Measurements from ENCODE around the gene ZNF506. TPM values are rescaled to one million over a fixed set of nuclear protein-coding genes. Genes with fewer than 3 reads are reported as not detected.

The ZNF506 gene
- total and polyA plus RNA-seq, 2 donors (not counting 3 experiments of a cell fraction or from before 2014, with no cell fraction given) = 6.4 to 10.7 TPM

- dilution Hi-C loops (cut with MboI; ENCODE audit: extremely low pct_ligation_motif_present, low sequenced_read_pairs) = no loop called here
- no peak for DNase-seq (ENCODE audit: low read depth, low spot score)
- Histone ChIP-seq H3K79me2 (ENCODE audit: control insufficient read depth, insufficient read depth, low read length) (no peaks in the 10 kb centered on the region), H3K36me3 (ENCODE audit: control insufficient read depth in 2 of 2, extremely low read depth in 1 of 2, insufficient read depth in 2 of 2, low read length in 2 of 2) (no peaks in the 10 kb centered on the region), H3K4me1 (ENCODE audit: control insufficient read depth, extremely low read depth, insufficient read depth, low read length) (no peaks in the 10 kb centered on the region), H3K27ac (ENCODE audit: insufficient read depth, low read depth, low read length) (no peak overlapping the region), H2AFZ (ENCODE audit: low read depth, low read length) (no peak overlapping the region), H3K9ac (replicated peaks; ENCODE audit: extremely low read depth, insufficient read depth, low read length) (no peak overlapping the region), H3K9me3 (replicated peaks; ENCODE audit: control insufficient read depth, insufficient read depth, low read length) (no peaks in the 10 kb centered on the region), H3K27me3 (ENCODE audit: control insufficient read depth in 2 of 2, insufficient read depth in 2 of 2, low read length in 2 of 2) (no peaks in the 10 kb centered on the region), H3K4me2 (ENCODE audit: insufficient read depth, low read length) (no peak overlapping the region), H3K9me1 (replicated peaks; ENCODE audit: control insufficient read depth, extremely low read depth, insufficient read depth, low read length) (no peaks in the 10 kb centered on the region), H4K20me1 (replicated peaks; ENCODE audit: control insufficient read depth, extremely low read depth, insufficient read depth, low read length) (no peaks in the 10 kb centered on the region), H3K4me3 (replicated peaks in 1 of 3; ENCODE audit: insufficient read depth in 1 of 3, low read depth in 1 of 3, low read length in 3 of 3) (no peak overlapping the region)
- no TSS peak for BruUV-seq (replicated peaks)
- TF ChIP-seq POLR2A (IDR thresholded peaks at IDR 0.05; ENCODE audit: low read depth, low read length) = no peak
- TF ChIP-seq JUN (IDR thresholded peaks at IDR 0.05; ENCODE audit: borderline replicate concordance, insufficient read depth, insufficient read length, low read depth) = no peak
- TF ChIP-seq POLR2AphosphoS5 (IDR thresholded peaks at IDR 0.05; ENCODE audit: insufficient read depth, low read depth, low read length) = no peak
- TF ChIP-seq EZH2 (IDR thresholded peaks at IDR 0.05; ENCODE audit: borderline replicate concordance, low read depth, low read length, severe bottlenecking) = no peak
- no peak for TF ChIP-seq FOS (IDR thresholded peaks at IDR 0.05; ENCODE audit: borderline replicate concordance, insufficient read depth, low read length)
- TF ChIP-seq MAX (IDR thresholded peaks at IDR 0.05; ENCODE audit: insufficient read depth, insufficient read length) = no peak
- no peak for TF ChIP-seq MYC (IDR thresholded peaks at IDR 0.05; ENCODE audit: low read depth, low read length)
- TF ChIP-seq GATA2 (IDR thresholded peaks at IDR 0.05; ENCODE audit: insufficient read depth, insufficient read length, low read depth, low read length) = no peak
- no peak for TF ChIP-seq CTCF (IDR thresholded peaks at IDR 0.05; ENCODE audit: extremely low read depth in 1 of 2, insufficient read depth in 1 of 2, low read depth in 1 of 2, low read length in 2 of 2)
- FAIRE-seq = no peak
- ChIA-PET CTCF (no interaction called here), POLR2A (no interaction called here)
- intact Hi-C loops (cut with micrococcal nuclease) = no loop called here
Measured at GRCh38 chr19:19847781-19848180, 26.2 kb upstream of the ZNF506 start.

Measured in endothelial cell of umbilical vein (primary cell).